ENCODE results near the gene PLCB3.

PLCB3 gene

GRCh38 chr11:64284962-64285884 is 33.9 kb downstream of the PLCB3 start, which contains the start of gene GPR137:
Gene GPR137 (plus strand): TSS chr11:64285848. CDS start chr11:64286525, 677 bp downstream.
- Histone ChIP-seq H2AFZ (ENCODE audit: low read depth, low read length) (peak within 1 kb of the TSS; percentile 55; the same call in 1 of the 2 replicates), H3K9ac (ENCODE audit: low read length) (peak within 1 kb of the TSS; percentile 89), H3K4me2 (ENCODE audit: low read length) (peak within 1 kb of the TSS; percentile 86), H3K4me1 (ENCODE audit: low read length) (peaks cover 12% of the 10 kb centered on the region), H3K79me2 (ENCODE audit: low read length) (peaks cover 10% of the 10 kb centered on the region; the same call in 1 of the 2 replicates), H4K20me1 (ENCODE audit: insufficient read depth, low read length) (no peaks in the 10 kb centered on the region), H3K27ac (ENCODE audit: low read length) (peak within 1 kb of the TSS; percentile 81), H3K9me3 (ENCODE audit: insufficient read depth, low read length) (no peaks in the 10 kb centered on the region), H3K36me3 (replicated peaks; ENCODE audit: low read depth, low read length) (peaks cover 9% of the 10 kb centered on the region), H3K27me3 (ENCODE audit: low read depth, low read length) (no peaks in the 10 kb centered on the region), H3K4me3 (ENCODE audit: low read length) (peak within 1 kb of the TSS; percentile 82)
- TF ChIP-seq EZH2phosphoT487 (IDR thresholded peaks at IDR 0.05; ENCODE audit: low read depth) (no peak), CTCF (IDR thresholded peaks at IDR 0.05; ENCODE audit: low read depth, low read length) (no peak)

GRCh38 chr11:64285885-64286800 is 34.8 kb downstream of the PLCB3 start:
- Histone ChIP-seq H2AFZ (ENCODE audit: low read depth, low read length) (no peak overlapping the region), H3K27ac (ENCODE audit: low read length) (no peak overlapping the region), H3K9me3 (ENCODE audit: insufficient read depth, low read length) (no peaks in the 10 kb centered on the region), H3K9ac (ENCODE audit: low read length) (peak overlapping the region; percentile 89), H3K36me3 (replicated peaks; ENCODE audit: low read depth, low read length) (peaks cover 9% of the 10 kb centered on the region), H3K4me3 (ENCODE audit: low read length) (peak overlapping the region; percentile 82), H3K79me2 (ENCODE audit: low read length) (peaks cover 10% of the 10 kb centered on the region; the same call in 1 of the 2 replicates), H3K4me2 (ENCODE audit: low read length) (peak overlapping the region; percentile 86), H3K4me1 (ENCODE audit: low read length) (peaks cover 12% of the 10 kb centered on the region), H4K20me1 (ENCODE audit: insufficient read depth, low read length) (no peaks in the 10 kb centered on the region), H3K27me3 (ENCODE audit: low read depth, low read length) (no peaks in the 10 kb centered on the region)
- TF ChIP-seq EZH2phosphoT487 (IDR thresholded peaks at IDR 0.05; ENCODE audit: low read depth) (no peak), CTCF (IDR thresholded peaks at IDR 0.05; ENCODE audit: low read depth, low read length) (peak; percentile 57)

- Histone ChIP-seq H4K20me1 (ENCODE audit: insufficient read depth, low read length) (no peaks in the 10 kb centered on the region), H3K9me3 (ENCODE audit: insufficient read depth, low read length) (no peaks in the 10 kb centered on the region), H3K4me3 (ENCODE audit: low read length) (peak overlapping the region; percentile 82; the same call in 1 of the 2 replicates), H3K36me3 (replicated peaks; ENCODE audit: low read depth, low read length) (peaks cover 9% of the 10 kb centered on the region), H2AFZ (ENCODE audit: low read depth, low read length) (no peak overlapping the region), H3K79me2 (ENCODE audit: low read length) (peaks cover 10% of the 10 kb centered on the region; the same call in 1 of the 2 replicates), H3K4me2 (ENCODE audit: low read length) (peak overlapping the region; percentile 86), H3K27ac (ENCODE audit: low read length) (no peak overlapping the region), H3K9ac (ENCODE audit: low read length) (no peak overlapping the region), H3K4me1 (ENCODE audit: low read length) (peaks cover 12% of the 10 kb centered on the region), H3K27me3 (ENCODE audit: low read depth, low read length) (no peaks in the 10 kb centered on the region)
- no peak for TF ChIP-seq CTCF (IDR thresholded peaks at IDR 0.05; ENCODE audit: low read depth, low read length)
- no peak for TF ChIP-seq EZH2phosphoT487 (IDR thresholded peaks at IDR 0.05; ENCODE audit: low read depth)
Observed at GRCh38 chr11:64286801-64287159, 35.5 kb downstream of the PLCB3 start.

All from OCI-LY3 (cell line).